Measurements from ENCODE around the gene FAM81B. TPM values are rescaled to one million over a fixed set of nuclear protein-coding genes. Genes with fewer than 3 reads are reported as not detected.

FAM81B gene
- total RNA-seq, 1 experiment from 2014 or later: not detected

GRCh38 chr5:95350631-95351030 lies 40.5 kb upstream of the FAM81B start:
- no peak overlapping the region for H3K27ac Mint-ChIP-seq (ENCODE audit: unreplicated experiment)
- Histone ChIP-seq H3K27me3 (replicated peaks; ENCODE audit: control insufficient read depth, insufficient read depth, low read length) (no peaks in the 10 kb centered on the region), H3K9me3 (no peaks in the 10 kb centered on the region), H3K4me1 (no peaks in the 10 kb centered on the region), H3K4me3 (ENCODE audit: low read depth, low read length) (no peak overlapping the region), H3K36me3 (ENCODE audit: control insufficient read depth, insufficient read depth, low read length) (no peaks in the 10 kb centered on the region)
- intact Hi-C loops (cut with micrococcal nuclease; ENCODE audit: unreplicated experiment): no loop called here
- peaks cover 17% of the 10 kb centered on the region for H3K27me3 Mint-ChIP-seq (ENCODE audit: insufficient read depth, unreplicated experiment)
- ChIA-PET CTCF (no interaction called here), POLR2A (no interaction called here)
- no peak for DNase-seq
- no peak overlapping the region for H3K4me3 Mint-ChIP-seq (ENCODE audit: unreplicated experiment)
- no peaks in the 10 kb centered on the region for H3K36me3 Mint-ChIP-seq (ENCODE audit: insufficient read depth, unreplicated experiment)
- peaks cover 9% of the 10 kb centered on the region for H3K9me3 Mint-ChIP-seq (ENCODE audit: unreplicated experiment)
- TF ChIP-seq CTCF (IDR thresholded peaks at IDR 0.05; ENCODE audit: insufficient read depth in 1 of 2, low read depth in 1 of 2, low read length in 1 of 2, severe bottlenecking in 1 of 2, unreplicated experiment in 1 of 2): no peak
- BruUV-seq (replicated peaks): no TSS peak
- no peaks in the 10 kb centered on the region for H3K4me1 Mint-ChIP-seq (ENCODE audit: low read depth, unreplicated experiment)

- no peaks in the 10 kb centered on the region for H3K9me3 ChIP-seq
- POLR2A ChIA-PET: no interaction called here
- H3K4me3 Mint-ChIP-seq (ENCODE audit: unreplicated experiment): no peak overlapping the region
- BruUV-seq (replicated peaks): no TSS peak
- H3K4me3 ChIP-seq (ENCODE audit: low read depth, low read length): no peak overlapping the region
- H3K36me3 ChIP-seq (ENCODE audit: control insufficient read depth, insufficient read depth, low read length): no peaks in the 10 kb centered on the region
- no peaks in the 10 kb centered on the region for H3K4me1 Mint-ChIP-seq (ENCODE audit: low read depth, unreplicated experiment)
- no peaks in the 10 kb centered on the region for H3K4me1 ChIP-seq
- no peaks in the 10 kb centered on the region for H3K36me3 Mint-ChIP-seq (ENCODE audit: insufficient read depth, unreplicated experiment)
- H3K9me3 Mint-ChIP-seq (ENCODE audit: unreplicated experiment): peaks cover 9% of the 10 kb centered on the region
- H3K27ac Mint-ChIP-seq (ENCODE audit: unreplicated experiment): no peak overlapping the region
- no peak for TF ChIP-seq CTCF (IDR thresholded peaks at IDR 0.05; ENCODE audit: insufficient read depth in 1 of 2, low read depth in 1 of 2, low read length in 1 of 2, severe bottlenecking in 1 of 2, unreplicated experiment in 1 of 2)
- no peak for DNase-seq
- intact Hi-C loops (cut with micrococcal nuclease; ENCODE audit: unreplicated experiment): no loop called here
- CTCF ChIA-PET: no interaction called here
- no peaks in the 10 kb centered on the region; the same call in 1 of the 2 replicates for H3K27me3 ChIP-seq (replicated peaks; ENCODE audit: control insufficient read depth, insufficient read depth, low read length)
- H3K27me3 Mint-ChIP-seq (ENCODE audit: insufficient read depth, unreplicated experiment): peaks cover 10% of the 10 kb centered on the region
These were observed 38.5 kb upstream of the FAM81B start for GRCh38 chr5:95352691-95353090.

- ChIA-PET POLR2A (no interaction called here), CTCF (no interaction called here)
- Mint-ChIP-seq H3K27me3 (ENCODE audit: insufficient read depth, unreplicated experiment) (peaks cover 3% of the 10 kb centered on the region), H3K9me3 (ENCODE audit: unreplicated experiment) (no peaks in the 10 kb centered on the region), H3K27ac (ENCODE audit: unreplicated experiment) (no peak overlapping the region), H3K36me3 (ENCODE audit: insufficient read depth, unreplicated experiment) (no peaks in the 10 kb centered on the region), H3K4me1 (ENCODE audit: low read depth, unreplicated experiment) (no peaks in the 10 kb centered on the region), H3K4me3 (ENCODE audit: unreplicated experiment) (no peak overlapping the region)
- BruUV-seq (replicated peaks): no TSS peak
- intact Hi-C loops (cut with micrococcal nuclease; ENCODE audit: unreplicated experiment): no loop called here
- no peak for TF ChIP-seq CTCF (IDR thresholded peaks at IDR 0.05; ENCODE audit: insufficient read depth in 1 of 2, low read depth in 1 of 2, low read length in 1 of 2, severe bottlenecking in 1 of 2, unreplicated experiment in 1 of 2)
- DNase-seq: no peak
- Histone ChIP-seq H3K27me3 (replicated peaks; ENCODE audit: control insufficient read depth, insufficient read depth, low read length) (no peaks in the 10 kb centered on the region; the same call in 1 of the 2 replicates), H3K9me3 (no peaks in the 10 kb centered on the region), H3K4me1 (no peaks in the 10 kb centered on the region), H3K4me3 (ENCODE audit: low read depth, low read length) (no peak overlapping the region), H3K36me3 (ENCODE audit: control insufficient read depth, insufficient read depth, low read length) (no peaks in the 10 kb centered on the region)
These were observed 32.8 kb upstream of the FAM81B start for GRCh38 chr5:95358320-95358719.
